ENCODE measurements around the gene RBM15. TPM values are rescaled to one million over a fixed set of nuclear protein-coding genes. Genes with fewer than 3 reads are reported as not detected.

The RBM15 gene, protein sequence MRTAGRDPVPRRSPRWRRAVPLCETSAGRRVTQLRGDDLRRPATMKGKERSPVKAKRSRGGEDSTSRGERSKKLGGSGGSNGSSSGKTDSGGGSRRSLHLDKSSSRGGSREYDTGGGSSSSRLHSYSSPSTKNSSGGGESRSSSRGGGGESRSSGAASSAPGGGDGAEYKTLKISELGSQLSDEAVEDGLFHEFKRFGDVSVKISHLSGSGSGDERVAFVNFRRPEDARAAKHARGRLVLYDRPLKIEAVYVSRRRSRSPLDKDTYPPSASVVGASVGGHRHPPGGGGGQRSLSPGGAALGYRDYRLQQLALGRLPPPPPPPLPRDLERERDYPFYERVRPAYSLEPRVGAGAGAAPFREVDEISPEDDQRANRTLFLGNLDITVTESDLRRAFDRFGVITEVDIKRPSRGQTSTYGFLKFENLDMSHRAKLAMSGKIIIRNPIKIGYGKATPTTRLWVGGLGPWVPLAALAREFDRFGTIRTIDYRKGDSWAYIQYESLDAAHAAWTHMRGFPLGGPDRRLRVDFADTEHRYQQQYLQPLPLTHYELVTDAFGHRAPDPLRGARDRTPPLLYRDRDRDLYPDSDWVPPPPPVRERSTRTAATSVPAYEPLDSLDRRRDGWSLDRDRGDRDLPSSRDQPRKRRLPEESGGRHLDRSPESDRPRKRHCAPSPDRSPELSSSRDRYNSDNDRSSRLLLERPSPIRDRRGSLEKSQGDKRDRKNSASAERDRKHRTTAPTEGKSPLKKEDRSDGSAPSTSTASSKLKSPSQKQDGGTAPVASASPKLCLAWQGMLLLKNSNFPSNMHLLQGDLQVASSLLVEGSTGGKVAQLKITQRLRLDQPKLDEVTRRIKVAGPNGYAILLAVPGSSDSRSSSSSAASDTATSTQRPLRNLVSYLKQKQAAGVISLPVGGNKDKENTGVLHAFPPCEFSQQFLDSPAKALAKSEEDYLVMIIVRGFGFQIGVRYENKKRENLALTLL
- total RNA-seq (10 to 100 TPM; 15.2 to 17.8 (median 16.6) TPM), polyA plus RNA-seq (4.1 TPM)
- long read RNA-seq, donor 1, full-length matches to known transcripts: 19 of 21 reads
- long read RNA-seq, donor 1, partial matches to known transcripts: 1 of 21 reads
- long read RNA-seq, donor 1, other reads (novel, unspliced or antisense): 1 of 21 reads
- long read RNA-seq, donor 2, full-length matches to known transcripts: 7 of 8 reads
- long read RNA-seq, donor 2, partial matches to known transcripts: 0 of 8 reads
- long read RNA-seq, donor 2, other reads (novel, unspliced or antisense): 1 of 8 reads
- long read RNA-seq, donor 3, full-length matches to known transcripts: 36 of 39 reads
- long read RNA-seq, donor 3, partial matches to known transcripts: 2 of 39 reads
- long read RNA-seq, donor 3, other reads (novel, unspliced or antisense): 1 of 39 reads
- long read RNA-seq, donor 4, full-length matches to known transcripts: 5 of 5 reads
- long read RNA-seq, donor 4, partial matches to known transcripts: 0 of 5 reads
- long read RNA-seq, donor 4, other reads (novel, unspliced or antisense): 0 of 5 reads

DNA sequence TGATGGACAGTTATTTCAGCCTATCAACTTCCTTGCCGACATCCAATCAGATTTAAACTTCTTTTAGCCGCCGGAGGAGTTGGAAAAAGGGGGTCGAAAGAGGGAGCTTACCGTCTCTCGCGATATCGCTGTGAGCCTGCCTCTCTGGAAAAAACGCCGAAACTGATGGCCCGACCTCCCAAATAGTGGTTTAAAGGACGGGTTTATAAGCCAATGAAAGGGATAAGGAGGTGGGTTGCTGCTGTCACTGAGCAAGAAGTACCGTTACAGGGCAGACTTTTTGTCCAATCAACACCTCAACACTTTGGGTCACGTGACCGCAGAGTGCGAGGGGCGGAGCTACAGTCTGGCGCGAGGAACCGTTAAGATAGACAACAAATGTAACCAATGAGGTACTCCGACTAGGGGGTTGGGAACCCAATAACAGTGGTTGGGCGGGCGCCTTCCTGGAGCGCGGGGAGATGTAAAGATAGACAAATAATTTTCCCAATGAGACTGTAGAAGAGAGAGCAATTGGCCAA is at the start of gene RBM15:
TSS of gene RBM15 (plus strand) at position 492 of the 521 bp plus-strand sequence. CDS start at position 521, 29 bp downstream.
- peaks cover 14% of the 10 kb centered on the region for H3K4me1 ChIP-seq (ENCODE audit: control insufficient read depth, insufficient read depth, low read length)
- peak; percentile 98 to 99 (median 99) for DNase-seq

DNA sequence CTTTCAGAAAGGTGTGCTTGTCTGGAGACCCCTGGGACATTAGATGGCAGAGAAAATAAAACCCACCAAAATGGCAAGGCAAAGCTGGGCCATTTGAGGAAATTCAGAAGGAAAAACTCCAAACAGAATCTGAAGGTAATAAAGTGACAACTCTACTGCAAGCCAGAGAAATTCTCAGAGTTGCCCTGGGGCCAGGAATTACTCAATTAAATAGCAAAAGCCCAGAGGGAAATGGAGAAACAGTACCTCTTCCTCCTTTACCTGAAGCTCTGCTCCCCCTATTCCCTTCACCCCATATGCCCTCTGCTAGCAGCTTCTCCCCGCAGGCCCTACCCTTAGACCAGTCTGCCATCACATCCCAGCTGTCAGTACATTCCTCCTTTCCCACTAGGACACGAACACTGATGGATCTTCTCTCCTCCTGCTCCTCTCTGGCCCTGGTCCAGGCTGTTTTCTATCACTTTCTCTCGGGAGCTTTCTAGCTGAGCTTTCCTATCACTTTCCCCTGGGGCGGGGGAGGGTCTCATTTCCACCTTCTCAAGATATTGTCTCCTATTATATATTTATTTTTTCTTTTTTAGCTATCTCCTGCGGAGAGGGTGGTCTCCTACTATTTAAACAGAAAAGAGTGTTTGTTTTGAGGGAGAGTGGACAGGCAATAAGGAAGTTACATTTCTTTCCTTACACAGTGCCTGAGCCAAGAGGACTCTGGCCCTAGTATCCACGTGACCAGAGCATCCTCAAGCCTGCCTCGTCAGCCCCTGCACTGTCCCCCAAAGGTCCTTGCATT is 47.7 kb upstream of the RBM15 start:
- ATAC-seq: no peak

More for the DNA sequence above, at the start of gene RBM15:
- peak within 1 kb of the TSS; percentile 99 for H3K27ac ChIP-seq (ENCODE audit: low read length)
- H3K9me3 ChIP-seq (ENCODE audit: control insufficient read depth, low read length): no peaks in the 10 kb centered on the region
- peak; percentile 90 to 94 for ATAC-seq
- intact Hi-C loops (cut with DNase I): no loop called here
- H3K4me3 ChIP-seq (ENCODE audit: low read length): peak within 1 kb of the TSS; percentile 90
- no peaks in the 10 kb centered on the region for H3K27me3 ChIP-seq (ENCODE audit: control insufficient read depth, insufficient read depth)
- WGBS: under 1% methylated on average over 25 of the region's 25 CpGs

DNA sequence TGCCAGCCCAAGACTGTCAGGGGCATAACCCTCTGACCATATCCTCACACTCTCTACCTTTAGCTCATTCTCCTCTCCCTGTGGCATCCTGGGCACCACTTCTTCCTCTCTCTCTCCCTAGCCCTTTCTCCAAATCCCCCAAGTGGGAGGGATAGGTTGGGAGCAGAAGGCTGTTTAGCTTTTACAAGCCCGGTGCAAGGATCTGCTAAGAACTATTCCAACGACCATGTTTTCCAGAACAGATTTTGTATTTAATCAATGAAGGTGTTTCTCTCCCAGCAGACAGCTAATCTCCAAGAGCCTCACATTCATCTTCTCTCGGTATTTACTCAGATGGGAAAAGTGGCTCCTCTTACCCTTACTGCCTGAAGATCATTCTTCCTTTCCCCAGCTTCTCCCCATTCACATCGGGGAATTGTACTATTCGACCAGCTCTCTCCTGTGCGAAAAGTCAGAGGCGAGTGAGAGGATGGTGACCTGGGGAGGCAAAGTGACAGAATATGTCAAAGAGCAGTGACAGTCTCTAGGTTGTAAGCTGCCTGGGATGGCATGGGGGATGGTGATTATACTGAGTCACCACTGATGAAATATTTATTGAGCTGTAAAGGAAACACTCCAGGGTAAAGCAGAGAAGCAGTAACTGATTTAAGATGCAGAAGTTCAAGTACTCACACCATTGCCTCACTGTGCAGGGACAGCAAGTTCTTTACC is 47.0 kb upstream of the RBM15 start:
- Histone ChIP-seq H3K27ac (ENCODE audit: low read length) (no peak overlapping the region), H3K27me3 (ENCODE audit: control insufficient read depth, insufficient read depth) (no peaks in the 10 kb centered on the region), H3K4me1 (ENCODE audit: control insufficient read depth, insufficient read depth, low read length) (no peaks in the 10 kb centered on the region), H3K9me3 (ENCODE audit: control insufficient read depth, low read length) (no peaks in the 10 kb centered on the region), H3K4me3 (ENCODE audit: low read length) (no peak overlapping the region)
- ATAC-seq (no peak), DNase-seq (no peak)
- intact Hi-C loops (cut with DNase I): no loop called here
- whole genome bisulfite sequencing: 74% methylated on average over 7 of the region's 7 CpGs

More for the DNA sequence above, 47.7 kb upstream of the RBM15 start:
- intact Hi-C loops (cut with DNase I): no loop called here
- Histone ChIP-seq H3K27me3 (ENCODE audit: control insufficient read depth, insufficient read depth) (no peaks in the 10 kb centered on the region), H3K27ac (ENCODE audit: low read length) (no peak overlapping the region), H3K4me3 (ENCODE audit: low read length) (no peak overlapping the region), H3K9me3 (ENCODE audit: control insufficient read depth, low read length) (no peaks in the 10 kb centered on the region), H3K4me1 (ENCODE audit: control insufficient read depth, insufficient read depth, low read length) (no peaks in the 10 kb centered on the region)
- WGBS: 31% methylated on average over 7 of the region's 7 CpGs
- DNase-seq: no peak

DNA sequence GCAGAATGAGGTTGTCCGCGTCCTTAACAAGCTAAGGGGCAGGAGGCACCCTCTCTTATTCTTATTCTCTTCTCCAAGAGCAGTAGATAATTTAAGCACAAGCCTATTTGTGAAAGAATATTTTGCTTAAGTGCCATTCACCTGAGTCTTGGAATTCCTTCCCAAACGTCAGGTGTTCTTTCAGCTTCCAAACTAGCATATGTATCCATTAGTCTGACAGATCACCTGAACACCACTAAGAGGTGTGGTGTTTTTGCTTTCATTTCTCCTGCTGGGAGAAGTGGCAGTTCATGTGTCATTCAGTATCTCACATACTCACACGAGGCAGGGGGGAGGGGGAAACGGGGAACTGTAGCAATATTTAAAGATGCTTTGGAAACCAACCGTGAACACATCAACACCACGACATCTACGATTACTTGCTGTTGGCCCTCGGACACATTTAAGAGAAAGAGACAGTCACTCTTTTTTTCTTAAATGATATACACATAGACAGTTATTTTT is 45.5 kb upstream of the RBM15 start:
- Histone ChIP-seq H3K4me3 (ENCODE audit: low read length) (no peak overlapping the region), H3K27ac (ENCODE audit: low read length) (no peak overlapping the region), H3K4me1 (ENCODE audit: control insufficient read depth, insufficient read depth, low read length) (no peaks in the 10 kb centered on the region), H3K9me3 (ENCODE audit: control insufficient read depth, low read length) (no peaks in the 10 kb centered on the region), H3K27me3 (ENCODE audit: control insufficient read depth, insufficient read depth) (no peaks in the 10 kb centered on the region)
- ATAC-seq (no peak), DNase-seq (no peak)
- 72% methylated on average over 9 of the region's 9 CpGs for WGBS
- intact Hi-C loops (cut with DNase I): no loop called here

DNA sequence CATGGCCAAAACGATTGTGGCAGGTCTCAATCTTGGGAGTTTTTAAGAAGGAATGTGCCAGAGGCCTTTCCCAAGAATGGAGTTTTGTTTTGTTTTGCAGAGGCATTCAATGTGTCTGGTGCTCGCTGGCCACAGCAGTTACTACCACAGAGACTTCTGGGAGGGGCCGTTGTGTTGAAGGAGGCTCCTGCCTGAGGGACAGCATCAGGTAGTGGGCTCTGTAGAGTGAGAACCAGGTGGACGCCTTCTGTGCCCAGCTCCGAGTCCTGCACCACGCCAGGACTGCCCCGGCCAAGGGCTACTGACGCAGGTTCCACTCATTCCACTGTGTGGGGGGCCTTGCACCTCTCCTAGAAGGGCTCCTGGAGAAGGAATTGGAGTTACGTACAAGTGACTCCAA is 44.9 kb upstream of the RBM15 start:
- H3K27me3 ChIP-seq (ENCODE audit: control insufficient read depth, insufficient read depth): no peaks in the 10 kb centered on the region
- intact Hi-C loops (cut with DNase I): no loop called here
- ATAC-seq (no peak), DNase-seq (no peak)
- no peak overlapping the region for H3K4me3 ChIP-seq (ENCODE audit: low read length)
- 88% methylated on average over 9 of the region's 9 CpGs for WGBS
- no peaks in the 10 kb centered on the region for H3K4me1 ChIP-seq (ENCODE audit: control insufficient read depth, insufficient read depth, low read length)
- no peak overlapping the region for H3K27ac ChIP-seq (ENCODE audit: low read length)
- no peaks in the 10 kb centered on the region for H3K9me3 ChIP-seq (ENCODE audit: control insufficient read depth, low read length)

DNA sequence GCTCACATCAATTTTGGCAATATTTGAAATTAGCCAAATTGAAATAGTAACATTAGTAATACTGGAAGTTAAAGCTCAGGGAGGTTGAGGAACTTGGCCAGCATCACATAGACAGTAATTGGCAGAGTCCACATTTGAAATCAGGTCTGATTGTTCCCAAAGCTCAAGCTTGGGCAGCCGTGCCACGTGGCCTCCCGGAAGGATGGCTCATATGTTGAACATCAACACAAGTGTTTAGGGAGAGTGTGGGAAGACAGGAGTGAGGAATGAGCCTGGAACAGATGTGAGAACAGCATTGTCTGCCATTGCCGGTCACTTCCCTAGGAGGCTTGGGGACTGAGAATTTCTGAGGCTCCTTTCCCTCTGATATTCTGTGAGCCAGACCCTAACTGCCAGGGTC is 40.2 kb upstream of the RBM15 start:
- Histone ChIP-seq H3K27ac (ENCODE audit: low read length) (no peak overlapping the region), H3K9me3 (ENCODE audit: control insufficient read depth, low read length) (no peaks in the 10 kb centered on the region), H3K27me3 (ENCODE audit: control insufficient read depth, insufficient read depth) (no peaks in the 10 kb centered on the region), H3K4me3 (ENCODE audit: low read length) (no peak overlapping the region), H3K4me1 (ENCODE audit: control insufficient read depth, insufficient read depth, low read length) (no peaks in the 10 kb centered on the region)
- intact Hi-C loops (cut with DNase I): no loop called here
- DNase-seq (no peak), ATAC-seq (no peak)
- WGBS: 84% methylated on average over 4 of the region's 4 CpGs

DNA sequence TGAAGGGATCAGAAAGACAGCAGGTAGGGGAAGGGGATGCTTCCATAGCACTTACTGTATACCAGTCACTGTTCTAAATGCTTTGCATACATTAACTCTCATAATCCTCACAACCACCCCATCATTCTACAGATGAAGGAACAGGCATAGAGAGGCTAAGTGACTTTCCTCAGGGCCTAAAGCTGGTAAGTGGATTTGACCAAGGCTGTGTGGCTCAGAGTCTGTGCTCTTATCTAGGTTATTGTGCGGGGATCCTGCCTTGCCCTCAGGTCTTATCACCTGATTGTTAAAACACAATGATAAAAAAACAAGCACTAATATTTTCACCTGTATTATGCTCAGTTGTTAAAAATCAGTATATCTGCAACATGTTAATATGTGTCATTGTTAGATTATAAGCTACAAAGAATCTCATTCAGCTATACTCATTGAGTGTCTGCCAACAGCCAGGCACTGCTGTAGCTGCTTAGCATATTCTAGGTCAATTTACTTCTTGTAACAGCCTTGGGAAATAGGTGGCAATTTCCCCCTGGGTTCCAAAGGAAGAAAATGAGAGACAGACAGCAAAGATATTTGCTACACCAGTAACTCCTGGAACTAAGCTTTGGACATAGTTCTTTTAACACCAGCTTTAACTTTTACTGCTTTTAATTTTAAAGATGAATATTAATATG is 38.6 kb upstream of the RBM15 start:
- intact Hi-C loops (cut with DNase I): no loop called here
- 80% methylated on average over 1 of the region's 1 CpG for WGBS

DNA sequence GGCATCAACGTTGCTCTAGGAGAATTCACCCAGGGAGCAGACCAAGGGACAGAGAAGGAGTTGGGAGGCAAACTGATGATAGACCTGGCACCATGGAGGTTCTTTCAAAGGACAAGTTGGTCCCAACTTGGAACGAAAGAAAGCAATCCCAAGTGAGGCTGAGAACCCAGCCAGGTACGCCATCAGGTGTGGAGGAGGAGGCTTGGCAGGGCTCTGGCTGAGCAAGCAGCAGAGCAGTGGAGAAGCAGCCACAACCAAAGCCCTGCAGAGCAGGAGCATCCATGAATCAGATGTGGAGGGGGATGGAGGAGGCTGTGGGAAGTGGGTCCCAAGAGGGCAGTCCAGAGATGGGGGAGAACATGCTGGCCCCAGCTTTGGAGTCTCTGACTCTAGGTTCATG is 36.3 kb upstream of the RBM15 start:
- Histone ChIP-seq H3K4me3 (ENCODE audit: low read length) (no peak overlapping the region), H3K4me1 (ENCODE audit: control insufficient read depth, insufficient read depth, low read length) (no peaks in the 10 kb centered on the region), H3K27me3 (ENCODE audit: control insufficient read depth, insufficient read depth) (no peaks in the 10 kb centered on the region), H3K27ac (ENCODE audit: low read length) (no peak overlapping the region), H3K9me3 (ENCODE audit: control insufficient read depth, low read length) (no peaks in the 10 kb centered on the region)
- intact Hi-C loops (cut with DNase I): no loop called here
- WGBS: 89% methylated on average over 3 of the region's 3 CpGs
- ATAC-seq: no peak
- DNase-seq: no peak

More for the DNA sequence above, 38.6 kb upstream of the RBM15 start:
- Histone ChIP-seq H3K9me3 (ENCODE audit: control insufficient read depth, low read length) (no peaks in the 10 kb centered on the region), H3K4me1 (ENCODE audit: control insufficient read depth, insufficient read depth, low read length) (no peaks in the 10 kb centered on the region), H3K4me3 (ENCODE audit: low read length) (no peak overlapping the region), H3K27ac (ENCODE audit: low read length) (no peak overlapping the region), H3K27me3 (ENCODE audit: control insufficient read depth, insufficient read depth) (no peaks in the 10 kb centered on the region)
- ATAC-seq (no peak), DNase-seq (no peak)

DNA sequence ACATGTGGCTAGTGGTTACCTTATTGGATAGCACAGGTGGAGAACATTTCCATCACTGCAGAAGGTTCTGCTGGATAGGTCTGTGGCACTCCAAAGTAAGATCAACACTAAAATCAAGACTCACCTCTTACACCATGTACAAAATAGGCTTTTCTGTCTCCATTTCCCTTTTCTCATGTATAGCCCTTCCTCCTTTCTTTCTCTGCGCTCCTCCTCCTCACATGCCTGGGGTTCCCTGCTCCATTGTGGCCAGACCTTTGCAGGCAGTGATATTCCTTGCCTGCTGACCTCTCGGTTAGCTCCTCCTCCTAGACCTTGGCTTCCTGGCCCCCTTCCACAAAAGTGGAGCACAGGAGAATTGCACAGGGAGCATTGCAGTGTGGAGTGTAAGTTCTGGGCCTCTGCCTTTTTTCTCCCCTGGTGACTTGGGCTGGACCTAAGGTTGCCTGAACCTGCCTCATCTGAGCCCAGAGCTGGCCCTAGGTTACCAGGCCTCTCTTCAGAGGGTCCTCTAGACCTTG is 33.2 kb upstream of the RBM15 start:
- Histone ChIP-seq H3K27me3 (ENCODE audit: control insufficient read depth, insufficient read depth) (no peaks in the 10 kb centered on the region), H3K4me1 (ENCODE audit: control insufficient read depth, insufficient read depth, low read length) (peaks cover 3% of the 10 kb centered on the region), H3K27ac (ENCODE audit: low read length) (no peak overlapping the region), H3K9me3 (ENCODE audit: control insufficient read depth, low read length) (no peaks in the 10 kb centered on the region), H3K4me3 (ENCODE audit: low read length) (no peak overlapping the region)
- intact Hi-C loops (cut with DNase I): no loop called here
- WGBS: 85% methylated on average over 2 of the region's 2 CpGs
- DNase-seq (no peak), ATAC-seq (no peak)

All from right cardiac atrium (tissue), 5 donors.